Measurements from ENCODE around the gene GPX3. TPM values are rescaled to one million over a fixed set of nuclear protein-coding genes. Genes with fewer than 3 reads are reported as not detected.

The GPX3 gene
- total RNA-seq, 4 donors from 2014 or later = 5,296 to 11,485 (median 6,898) TPM

GRCh38 chr5:151019331-151019730 lies 1.1 kb upstream of the GPX3 start:
- DNase-seq (ENCODE audit: low spot score) = no peak
- TF ChIP-seq CTCF (IDR thresholded peaks at IDR 0.05) = no peak
- ATAC-seq (ENCODE audit: low FRiP score) = no peak

- ATAC-seq (ENCODE audit: low FRiP score) (no peak), DNase-seq (ENCODE audit: low spot score) (no peak)
- no peak for TF ChIP-seq CTCF (IDR thresholded peaks at IDR 0.05)
These were observed 1.4 kb downstream of the GPX3 start for GRCh38 chr5:151021746-151022145.

- no peak for ATAC-seq (ENCODE audit: low FRiP score)
- DNase-seq (ENCODE audit: low spot score) = no peak
- no peak for TF ChIP-seq CTCF (IDR thresholded peaks at IDR 0.05)
These were observed 2.2 kb downstream of the GPX3 start for GRCh38 chr5:151022511-151023018.

- no peak for ATAC-seq (ENCODE audit: low FRiP score)
- no peak for TF ChIP-seq CTCF (IDR thresholded peaks at IDR 0.05)
These were observed 2.7 kb downstream of the GPX3 start for GRCh38 chr5:151023047-151023615.

GRCh38 chr5:151023651-151024050 lies 3.3 kb downstream of the GPX3 start:
- no peak for DNase-seq (ENCODE audit: low spot score)
- ATAC-seq (ENCODE audit: low FRiP score) = no peak
- no peak for TF ChIP-seq CTCF (IDR thresholded peaks at IDR 0.05)

More at GRCh38 chr5:151023047-151023615, 2.7 kb downstream of the GPX3 start:
- no peak for DNase-seq (ENCODE audit: low spot score)

- no peak for TF ChIP-seq CTCF (IDR thresholded peaks at IDR 0.05)
- DNase-seq (ENCODE audit: low spot score) (no peak), ATAC-seq (ENCODE audit: low FRiP score) (no peak)
These were observed 4.3 kb downstream of the GPX3 start for GRCh38 chr5:151024440-151025249.

- TF ChIP-seq CTCF (IDR thresholded peaks at IDR 0.05) = no peak
- DNase-seq (ENCODE audit: low spot score) (no peak), ATAC-seq (ENCODE audit: low FRiP score) (no peak)
These were observed 4.8 kb downstream of the GPX3 start for GRCh38 chr5:151025250-151025606.
